ENCODE data around the gene PES1.
"Not testable (repeated sequence)": the region's sequence is repeated elsewhere in the genome, so short reads cannot be mapped to it uniquely, and the experiment has no call there.

PES1 gene

GRCh38 chr22:30555282-30556210, 36.2 kb downstream of the PES1 start:
- H3K4me3 ChIP-seq (ENCODE audit: control insufficient read depth, low read depth, low read length), result no peak overlapping the region
- no peak for DNase-seq (ENCODE audit: low read depth)

GRCh38 chr22:30553971-30554370, 37.7 kb downstream of the PES1 start:
- TF ChIP-seq CTCF (conservative IDR thresholded peaks at IDR 0.05; ENCODE audit: control insufficient read depth, insufficient read depth, low read depth, low read length), result no peak
- DNase-seq (ENCODE audit: low read depth), result no peak
- no peak overlapping the region for H3K4me3 ChIP-seq (ENCODE audit: control insufficient read depth, low read depth, low read length)

More at GRCh38 chr22:30555282-30556210, 36.2 kb downstream of the PES1 start:
- TF ChIP-seq CTCF (conservative IDR thresholded peaks at IDR 0.05; ENCODE audit: control insufficient read depth, insufficient read depth, low read depth, low read length), result no peak

DNA sequence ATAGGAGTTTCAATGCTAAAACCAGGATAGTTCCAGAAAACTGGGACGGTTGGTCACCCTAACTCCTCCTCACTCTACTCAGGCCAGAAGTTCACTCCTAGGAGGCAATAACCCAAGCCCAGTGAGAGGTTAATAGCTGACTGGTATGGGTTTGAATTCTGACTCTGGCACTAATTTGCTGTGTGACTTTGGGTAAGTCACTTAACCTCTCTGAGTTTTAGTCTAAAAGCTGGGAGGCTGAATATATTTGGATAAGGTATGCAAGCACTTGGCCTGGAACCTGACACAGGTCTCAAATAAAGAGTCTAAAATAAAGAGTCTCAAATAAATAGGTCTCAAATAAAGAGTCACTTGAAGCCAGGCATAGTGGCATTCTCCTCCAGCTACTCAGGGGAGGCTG, 39.0 kb downstream of the PES1 start:
- DNase-seq (ENCODE audit: low read depth), result no peak
- TF ChIP-seq CTCF (conservative IDR thresholded peaks at IDR 0.05; ENCODE audit: control insufficient read depth, insufficient read depth, low read depth, low read length), result no peak
- no peak overlapping the region for H3K4me3 ChIP-seq (ENCODE audit: control insufficient read depth, low read depth, low read length)

GRCh38 chr22:30551813-30552212, 39.9 kb downstream of the PES1 start:
- not testable (repeated sequence) for DNase-seq (ENCODE audit: low read depth)

DNA sequence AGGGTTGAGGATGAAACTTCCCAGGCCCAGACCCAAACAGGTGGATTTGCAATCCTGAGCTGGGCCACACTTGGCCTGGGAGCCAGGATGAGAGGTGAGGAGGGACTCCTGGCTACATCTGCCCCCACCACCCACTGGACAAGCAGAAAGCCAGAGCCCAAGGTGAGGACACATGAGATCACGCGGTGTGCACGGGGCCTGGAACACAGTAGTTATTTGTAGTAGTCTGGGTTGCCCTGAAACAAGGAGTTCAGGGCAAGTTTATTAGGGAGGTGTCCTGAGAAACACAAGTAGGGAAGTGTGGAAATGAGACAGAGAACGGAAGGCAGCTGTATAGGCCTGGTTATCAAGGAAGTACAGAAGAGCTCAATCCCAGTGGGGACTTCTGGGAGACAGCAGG, 44.5 kb downstream of the PES1 start:
- no peak overlapping the region for H3K4me3 ChIP-seq (ENCODE audit: control insufficient read depth, low read depth, low read length)
- no peak for TF ChIP-seq CTCF (conservative IDR thresholded peaks at IDR 0.05; ENCODE audit: control insufficient read depth, insufficient read depth, low read depth, low read length)
- DNase-seq (ENCODE audit: low read depth), result no peak

More at GRCh38 chr22:30551813-30552212, 39.9 kb downstream of the PES1 start:
- not testable (repeated sequence) for H3K4me3 ChIP-seq (ENCODE audit: control insufficient read depth, low read depth, low read length)

- no peak for DNase-seq (ENCODE audit: low read depth)
- no peak for TF ChIP-seq CTCF (conservative IDR thresholded peaks at IDR 0.05; ENCODE audit: control insufficient read depth, insufficient read depth, low read depth, low read length)
- H3K4me3 ChIP-seq (ENCODE audit: control insufficient read depth, low read depth, low read length), result no peak within 1 kb of the TSS
These were observed 45.1 kb downstream of the PES1 start, which contains the start of gene SEC14L6 for GRCh38 chr22:30546616-30547015. Gene SEC14L6 (minus strand): TSS chr22:30546741. CDS start chr22:30546682, 59 bp downstream.

- TF ChIP-seq CTCF (conservative IDR thresholded peaks at IDR 0.05; ENCODE audit: control insufficient read depth, insufficient read depth, low read depth, low read length), result no peak
- DNase-seq (ENCODE audit: low read depth), result no peak
- H3K4me3 ChIP-seq (ENCODE audit: control insufficient read depth, low read depth, low read length), result no peak overlapping the region
These were observed 48.9 kb downstream of the PES1 start for GRCh38 chr22:30542811-30543188.
